HL-60 (cell line): ENCODE data around the gene MLLT10.

Source experiments
- CTCF ChIP-seq: IDR thresholded peaks from one replicate; pipeline ENCODE4 v1.5.1; 2011; ENCODE audit warnings: low read length, control low read depth, inconsistent platforms; ENCODE audit not compliant: insufficient read depth
- POLR2AphosphoS5 ChIP-seq: IDR thresholded peaks from 2 replicates; pipeline ENCODE4 v1.6.1; 2012; ENCODE audit warnings: low read depth

- TF ChIP-seq POLR2AphosphoS5 (no peak), CTCF (no peak)
Measured at GRCh38 chr10:21524526-21525366, 9.3 kb upstream of the MLLT10 start.
